Activated CD4-positive, alpha-beta memory T cell treated with anti-CD3 and anti-CD28 coated beads for 36 hours (primary cell): ENCODE measurements around the gene DLGAP1. TPM values are rescaled to one million over a fixed set of nuclear protein-coding genes. Genes with fewer than 3 reads are reported as not detected.
A peak's percentile ranks its signal among the peaks of the same experiment; 100 is the strongest.

Experiments used
- CTCF ChIA-PET: fragments of 350-600 bp; sonication (Branson Sonifier 250); formaldehyde crosslinking; loops from one replicate; lab custom pipeline; 2021; ENCODE audit warnings: antibody characterized with exemption, inconsistent platforms; lab: Charles Lee
- POLR2A ChIA-PET: fragments of 350-600 bp; sonication (Branson Sonifier 250); formaldehyde crosslinking; loops from one replicate; lab custom pipeline; 2021; ENCODE audit warnings: antibody characterized with exemption; lab: Charles Lee
- DNase-seq: peaks from one replicate; pipeline ENCODE4 v3.0.0-alpha.2; 2020
- H3K27ac Mint-ChIP-seq: one replicate; pipeline ENCODE4 v1.8.0; 2021; ENCODE audit warnings: mixed read lengths
- H3K27me3 Mint-ChIP-seq: one replicate; pipeline ENCODE4 v1.8.0; 2021; ENCODE audit warnings: mixed read lengths
- H3K36me3 Mint-ChIP-seq: one replicate; pipeline ENCODE4 v1.8.0; 2021; ENCODE audit warnings: mixed read lengths
- H3K4me1 Mint-ChIP-seq: one replicate; pipeline ENCODE4 v1.8.0; 2021; ENCODE audit warnings: low read depth, mixed read lengths
- H3K4me3 Mint-ChIP-seq: one replicate; pipeline ENCODE4 v1.8.0; 2021; ENCODE audit warnings: mild to moderate bottlenecking, mixed read lengths
- H3K9me3 Mint-ChIP-seq: one replicate; pipeline ENCODE4 v1.8.0; 2021; ENCODE audit warnings: mixed read lengths
- intact Hi-C: fragments of 100-400 bp; cut with micrococcal nuclease; formaldehyde crosslinking; loops from one replicate; pipeline ENCODE4 v1.15.1; 2023
- total RNA-seq, 2 experiments: library from RNA; stranded (reverse); gene quantifications; one replicate each; pipeline ENCODE4 v1.2.3, GENCODE V29; 2021

DLGAP1 gene
- total RNA-seq, 2 experiments from 2014 or later = 0.45 to 1.0 TPM

DNA sequence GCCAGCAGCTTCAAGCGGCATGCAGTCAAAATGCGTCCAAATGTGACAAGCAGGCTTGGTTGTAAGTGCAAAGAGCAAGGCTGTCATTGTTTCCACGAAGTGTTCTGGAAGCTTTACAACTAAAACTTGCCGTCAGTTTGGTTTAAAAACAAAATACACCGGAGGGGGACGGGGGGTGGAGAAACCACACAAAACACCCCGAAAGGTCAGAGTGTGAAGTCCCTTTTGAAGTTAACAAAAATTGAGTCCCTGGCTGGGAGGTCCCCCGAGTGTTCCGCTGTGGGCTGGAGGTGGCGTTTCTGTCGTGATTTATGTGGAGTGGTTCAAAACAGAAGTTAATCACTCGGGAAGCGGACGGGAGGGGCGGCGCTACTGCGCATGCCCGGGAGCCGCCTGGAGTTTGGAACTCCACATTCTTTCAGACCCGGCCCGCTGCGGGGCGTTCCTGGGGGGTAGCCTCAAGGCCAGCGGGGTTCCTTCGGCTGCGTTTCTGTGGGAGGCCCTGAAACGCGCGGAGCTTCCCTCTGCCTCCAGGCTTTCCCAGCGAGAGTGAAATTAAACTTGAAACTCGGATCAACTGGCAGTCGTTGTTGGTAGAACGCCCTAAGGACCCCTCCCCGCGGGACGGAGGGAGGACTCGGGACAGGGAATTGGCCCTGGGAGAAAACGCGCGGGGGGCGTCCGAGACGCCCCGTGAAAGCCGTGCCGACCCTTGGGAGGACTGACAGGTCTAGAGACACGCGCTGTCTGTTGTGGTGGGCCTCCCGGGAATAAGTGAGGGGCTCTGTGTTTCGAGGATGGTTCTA is 1003.7 kb downstream of the DLGAP1 start:
- peak; percentile 93 for DNase-seq
- Mint-ChIP-seq H3K4me1 (peaks cover 45% of the 10 kb centered on the region), H3K36me3 (peaks cover 29% of the 10 kb centered on the region), H3K4me3 (peak overlapping the region; percentile 86), H3K27ac (peak overlapping the region; percentile 100), H3K9me3 (no peaks in the 10 kb centered on the region), H3K27me3 (no peaks in the 10 kb centered on the region)
- ChIA-PET POLR2A (interaction anchor here (0.6 to 5.3 kb wide), 14 partner anchors 8 to 1844 kb away, joined by 3 to 90 read pairs (median 3); partner anchors contain the start of gene ZBTB14), CTCF (interaction anchor here (0.7 to 10.1 kb wide), 7 partner anchors 71 to 215 kb away, joined by 3 to 112 read pairs (median 5); no protein-coding TSS in a partner anchor)
- intact Hi-C loops = loop anchor here (1.0 to 10.0 kb wide), 5 partner anchors 143 to 1843 kb away; partner anchors contain the start of genes MYL12A, SMCHD1 and ZBTB14

GRCh38 chr18:3450799-3451182 is 1004.3 kb downstream of the DLGAP1 start:
- ChIA-PET POLR2A (interaction anchor here (0.6 to 5.3 kb wide), 12 partner anchors 8 to 1844 kb away, joined by 3 to 90 read pairs (median 4); partner anchors contain the start of gene ZBTB14), CTCF (interaction anchor here (1.2 to 10.1 kb wide), 4 partner anchors 70 to 215 kb away, joined by 4 to 112 read pairs (median 24); no protein-coding TSS in a partner anchor)
- intact Hi-C loops = loop anchor here (1.0 to 10.0 kb wide), 6 partner anchors 144 to 1844 kb away; partner anchors contain the start of genes MYL12A, SMCHD1 and ZBTB14
- no peak for DNase-seq
- Mint-ChIP-seq H3K36me3 (peaks cover 25% of the 10 kb centered on the region), H3K4me3 (peak overlapping the region; percentile 86), H3K27ac (peak overlapping the region; percentile 100), H3K27me3 (no peaks in the 10 kb centered on the region), H3K4me1 (peaks cover 40% of the 10 kb centered on the region), H3K9me3 (no peaks in the 10 kb centered on the region)

DNA sequence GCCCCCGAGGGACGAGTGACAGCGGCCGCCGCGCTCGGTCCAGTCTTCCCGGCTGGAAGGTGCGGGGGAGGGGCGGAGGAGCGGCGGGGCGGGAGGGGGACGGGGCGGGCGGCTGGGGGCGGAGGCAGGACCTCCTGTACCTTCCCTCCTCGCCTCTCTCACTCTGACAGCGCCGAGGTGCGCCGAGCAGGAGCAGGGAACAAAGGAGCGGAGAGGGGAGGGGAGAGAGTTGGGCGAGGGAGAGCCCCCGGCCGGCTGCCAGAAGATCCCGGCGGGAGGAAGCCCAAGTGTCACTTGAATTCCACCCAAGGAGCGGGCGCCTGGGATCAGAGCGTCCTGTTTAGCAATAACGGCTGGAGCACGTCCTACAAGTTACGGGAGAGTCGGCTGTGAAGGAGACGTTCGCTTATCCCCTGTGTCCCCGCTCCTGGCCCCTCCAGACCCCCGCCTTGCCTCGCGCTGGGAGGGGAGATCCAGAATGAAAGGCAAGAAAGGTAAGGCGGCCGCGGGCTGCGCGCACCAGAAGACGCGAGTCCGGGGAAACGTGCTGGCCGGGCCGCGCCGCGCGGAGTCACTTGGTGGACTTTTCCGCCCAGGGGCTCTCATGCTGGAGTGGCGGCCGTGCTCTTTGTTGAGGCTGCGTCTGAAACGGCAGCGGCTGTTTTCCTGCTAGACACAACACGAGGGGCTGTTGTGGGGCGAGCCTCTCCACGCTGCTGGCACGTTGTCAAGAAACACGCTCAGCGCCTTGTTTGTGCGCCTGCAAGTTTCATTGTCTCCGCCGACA is 1004.9 kb downstream of the DLGAP1 start, which contains the start of gene TGIF1:
Gene TGIF1, plus strand, starts transcription at position 161 of the 787 bp plus-strand sequence. Its CDS starts 318 bp downstream, at position 479.
- Mint-ChIP-seq H3K27me3 (no peaks in the 10 kb centered on the region), H3K27ac (peak within 1 kb of the TSS; percentile 100), H3K9me3 (no peaks in the 10 kb centered on the region), H3K4me3 (peak within 1 kb of the TSS; percentile 86), H3K4me1 (peaks cover 34% of the 10 kb centered on the region), H3K36me3 (peaks cover 24% of the 10 kb centered on the region)
- intact Hi-C loops = loop anchor here (1.0 to 10.0 kb wide), 4 partner anchors 145 to 1845 kb away; partner anchors contain the start of genes SMCHD1 and ZBTB14
- DNase-seq = peak; percentile 73
- ChIA-PET POLR2A (interaction anchor here (0.6 to 5.3 kb wide), 15 partner anchors 9 to 1845 kb away, joined by 3 to 90 read pairs (median 4); partner anchors contain the start of gene ZBTB14), CTCF (interaction anchor here (1.2 to 10.1 kb wide), 3 partner anchors 134 to 216 kb away, joined by 5 to 112 read pairs (median 43); no protein-coding TSS in a partner anchor)

GRCh38 chr18:3449512-3450011 is 1005.5 kb downstream of the DLGAP1 start:
- H3K4me1 Mint-ChIP-seq = peaks cover 31% of the 10 kb centered on the region
- peak overlapping the region; percentile 86 for H3K4me3 Mint-ChIP-seq
- H3K9me3 Mint-ChIP-seq = no peaks in the 10 kb centered on the region
- CTCF ChIA-PET = interaction anchor here (0.7 to 4.1 kb wide), 2 partner anchors 144 to 215 kb away, joined by 3 to 29 read pairs; no protein-coding TSS in a partner anchor
- H3K36me3 Mint-ChIP-seq = peaks cover 24% of the 10 kb centered on the region
- intact Hi-C loops = loop anchor here (1.0 to 10.0 kb wide), 9 partner anchors 77 to 1845 kb away; partner anchors contain the start of genes METTL4, NDC80, SMCHD1 and ZBTB14
- H3K27me3 Mint-ChIP-seq = no peaks in the 10 kb centered on the region
- POLR2A ChIA-PET = interaction anchor here (0.7 to 3.3 kb wide), 8 partner anchors 9 to 203 kb away, joined by 3 to 42 read pairs (median 4); no protein-coding TSS in a partner anchor
- DNase-seq = no peak
- H3K27ac Mint-ChIP-seq = peak overlapping the region; percentile 93

- intact Hi-C loops = loop anchor here (1.0 to 5.0 kb wide), 11 partner anchors 37 to 877 kb away; partner anchors contain the start of genes METTL4 and NDC80
- POLR2A ChIA-PET = interaction anchor here (0.7 to 3.3 kb wide), 10 partner anchors 10 to 203 kb away, joined by 3 to 42 read pairs (median 4); no protein-coding TSS in a partner anchor
- peak overlapping the region; percentile 86 for H3K4me3 Mint-ChIP-seq
- peak; percentile 87 for DNase-seq
- peak overlapping the region; percentile 93 for H3K27ac Mint-ChIP-seq
- peaks cover 24% of the 10 kb centered on the region for H3K36me3 Mint-ChIP-seq
- H3K4me1 Mint-ChIP-seq = peaks cover 27% of the 10 kb centered on the region
- CTCF ChIA-PET = interaction anchor here (0.7 to 4.1 kb wide), 3 partner anchors 145 to 217 kb away, joined by 3 to 29 read pairs (median 12); no protein-coding TSS in a partner anchor
- no peaks in the 10 kb centered on the region for H3K9me3 Mint-ChIP-seq
- no peaks in the 10 kb centered on the region for H3K27me3 Mint-ChIP-seq
Observed at GRCh38 chr18:3448838-3449511, 1006.1 kb downstream of the DLGAP1 start.

DNA sequence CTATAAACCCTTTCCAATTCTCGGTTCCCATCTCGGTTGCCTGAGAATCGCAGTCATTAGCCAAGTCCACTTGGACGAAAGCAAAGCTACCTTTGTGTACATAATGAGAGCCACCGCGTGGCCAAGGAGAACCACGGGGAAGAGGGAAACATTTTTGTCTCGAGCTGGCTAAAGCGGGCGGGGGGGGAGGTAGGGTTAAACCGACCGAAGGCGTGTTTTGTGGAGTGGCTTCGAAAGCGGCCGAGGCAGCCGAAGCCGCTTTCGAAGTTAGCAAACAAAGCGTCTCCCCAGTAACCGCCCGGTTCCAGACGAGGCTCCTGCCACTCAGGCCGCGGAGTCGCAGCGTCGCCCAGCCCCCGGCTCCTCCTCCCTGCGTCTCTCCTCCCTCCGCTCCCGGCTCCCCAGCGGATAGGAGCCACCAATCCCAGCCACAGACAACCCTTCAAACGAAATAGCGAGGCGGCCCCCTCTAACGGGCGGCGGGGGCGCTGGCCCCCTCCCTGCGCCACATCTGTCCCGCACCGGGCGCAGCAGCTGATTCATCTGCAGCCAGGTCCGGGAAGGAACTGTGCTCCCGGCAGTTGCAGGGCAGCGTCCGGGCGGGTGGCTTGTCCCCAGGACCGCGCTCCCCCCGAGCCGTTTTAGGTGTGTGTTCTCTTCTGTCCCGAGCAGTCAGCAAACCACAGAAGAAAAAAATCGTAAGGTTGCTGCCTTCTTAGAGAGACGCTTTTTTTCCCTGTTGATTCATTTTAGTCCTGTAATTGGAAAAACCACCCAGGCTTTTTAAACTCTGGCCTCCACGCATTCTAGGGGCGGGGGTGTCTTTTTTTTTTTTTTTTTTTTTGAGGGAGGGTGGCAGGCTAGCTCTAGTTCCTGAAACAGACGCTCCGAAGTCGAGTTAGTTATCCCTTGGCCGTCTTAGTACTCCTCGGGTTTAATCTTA is 1006.9 kb downstream of the DLGAP1 start:
- no peaks in the 10 kb centered on the region for H3K27me3 Mint-ChIP-seq
- intact Hi-C loops = loop anchor here (1.0 to 5.0 kb wide), 11 partner anchors 36 to 876 kb away; partner anchors contain the start of genes METTL4 and NDC80
- peak overlapping the region; percentile 93 for H3K27ac Mint-ChIP-seq
- POLR2A ChIA-PET = interaction anchor here (0.5 to 3.3 kb wide), 16 partner anchors 10 to 213 kb away, joined by 3 to 42 read pairs (median 4); no protein-coding TSS in a partner anchor
- H3K9me3 Mint-ChIP-seq = no peaks in the 10 kb centered on the region
- peaks cover 23% of the 10 kb centered on the region for H3K36me3 Mint-ChIP-seq
- H3K4me1 Mint-ChIP-seq = peaks cover 25% of the 10 kb centered on the region
- CTCF ChIA-PET = interaction anchor here (0.7 to 4.1 kb wide), 11 partner anchors 12 to 218 kb away, joined by 3 to 29 read pairs (median 9); no protein-coding TSS in a partner anchor
- peak; percentile 93 for DNase-seq
- peak overlapping the region; percentile 86 for H3K4me3 Mint-ChIP-seq

DNA sequence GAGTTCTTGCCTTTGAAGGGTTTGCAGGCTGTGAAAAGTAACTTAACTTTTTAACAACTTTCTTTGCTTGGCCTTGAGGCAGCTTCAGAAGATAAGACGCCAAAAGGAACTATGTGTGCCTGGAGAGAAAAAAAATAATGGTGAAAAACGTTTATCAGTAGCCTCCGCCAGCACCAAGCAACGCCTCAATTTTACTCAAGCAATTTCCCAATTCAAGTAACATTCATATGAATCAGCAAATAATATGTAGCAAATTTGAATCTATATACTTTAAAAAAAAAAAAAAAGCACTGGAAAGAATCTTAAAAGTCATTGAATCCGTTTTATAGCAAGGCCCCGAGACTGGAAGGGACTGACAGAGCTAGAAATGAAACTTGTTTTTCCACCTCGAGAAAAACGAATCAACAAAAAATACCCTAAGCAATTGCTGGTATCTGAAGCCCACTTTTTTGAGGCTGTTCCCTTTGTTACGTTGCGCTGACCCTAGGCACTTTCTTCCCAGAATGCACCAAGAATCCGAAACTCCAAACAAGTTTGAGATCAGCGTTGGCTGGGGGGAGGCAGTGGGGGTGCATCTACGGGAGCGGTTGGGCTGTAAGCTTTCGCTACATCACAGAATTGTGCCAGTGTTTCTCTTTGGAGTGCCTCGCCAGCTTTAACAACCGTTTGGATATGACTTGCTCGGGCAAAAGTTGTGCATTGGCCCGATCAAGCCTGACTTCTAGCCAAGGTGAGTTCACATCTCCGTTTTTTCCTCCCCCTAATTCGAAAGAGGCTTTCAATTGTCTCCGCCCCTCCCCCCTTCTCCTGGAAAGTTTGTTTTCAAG is 1007.8 kb downstream of the DLGAP1 start:
- Mint-ChIP-seq H3K36me3 (peaks cover 14% of the 10 kb centered on the region), H3K4me3 (peak overlapping the region; percentile 86), H3K9me3 (no peaks in the 10 kb centered on the region), H3K4me1 (peaks cover 19% of the 10 kb centered on the region), H3K27me3 (no peaks in the 10 kb centered on the region), H3K27ac (peak overlapping the region; percentile 93)
- ChIA-PET CTCF (interaction anchor here (0.7 to 4.1 kb wide), 12 partner anchors 13 to 219 kb away, joined by 3 to 29 read pairs (median 8); no protein-coding TSS in a partner anchor), POLR2A (interaction anchor here (0.5 to 3.3 kb wide), 15 partner anchors 10 to 214 kb away, joined by 3 to 42 read pairs (median 4); no protein-coding TSS in a partner anchor)
- DNase-seq = peak; percentile 64
- intact Hi-C loops = loop anchor here (5.0 kb wide), 2 partner anchors 485 to 875 kb away; partner anchors contain the start of genes METTL4 and NDC80
